ENCODE data around the gene RRAD. TPM values are rescaled to one million over a fixed set of nuclear protein-coding genes. Genes with fewer than 3 reads are reported as not detected.

Gene RRAD
- total RNA-seq, 1 donor from 2014 or later: not detected

- Mint-ChIP-seq H3K27ac (ENCODE audit: unreplicated experiment) (no peak overlapping the region), H3K4me3 (ENCODE audit: unreplicated experiment) (no peak overlapping the region), H3K4me1 (ENCODE audit: unreplicated experiment) (no peaks in the 10 kb centered on the region), H3K36me3 (ENCODE audit: low read depth, unreplicated experiment) (no peaks in the 10 kb centered on the region), H3K9me3 (ENCODE audit: unreplicated experiment) (no peaks in the 10 kb centered on the region), H3K27me3 (ENCODE audit: unreplicated experiment) (peaks cover 9% of the 10 kb centered on the region)
- TF ChIP-seq CTCF (IDR thresholded peaks at IDR 0.05; ENCODE audit: unreplicated experiment): no peak
- no peak for DNase-seq (ENCODE audit: low spot score)
Measured at GRCh38 chr16:66919569-66920298, 5.6 kb downstream of the RRAD start.

- no peak within 1 kb of the TSS for H3K4me3 Mint-ChIP-seq (ENCODE audit: unreplicated experiment)
- no peaks in the 10 kb centered on the region for H3K4me1 Mint-ChIP-seq (ENCODE audit: unreplicated experiment)
- no peak for DNase-seq (ENCODE audit: low spot score)
- no peak within 1 kb of the TSS for H3K27ac Mint-ChIP-seq (ENCODE audit: unreplicated experiment)
- no peaks in the 10 kb centered on the region for H3K9me3 Mint-ChIP-seq (ENCODE audit: unreplicated experiment)
- peaks cover 10% of the 10 kb centered on the region for H3K27me3 Mint-ChIP-seq (ENCODE audit: unreplicated experiment)
- no peaks in the 10 kb centered on the region for H3K36me3 Mint-ChIP-seq (ENCODE audit: low read depth, unreplicated experiment)
- TF ChIP-seq CTCF (IDR thresholded peaks at IDR 0.05; ENCODE audit: unreplicated experiment): no peak
Measured at GRCh38 chr16:66918803-66919568, 6.3 kb downstream of the RRAD start, which contains the start of gene CDH16. TSS of gene CDH16 (minus strand) at chr16:66918885. CDS start at chr16:66918065, 820 bp downstream.

GRCh38 chr16:66918355-66918754 is 7.0 kb downstream of the RRAD start:
- Mint-ChIP-seq H3K4me1 (ENCODE audit: unreplicated experiment) (no peaks in the 10 kb centered on the region), H3K4me3 (ENCODE audit: unreplicated experiment) (no peak overlapping the region), H3K27me3 (ENCODE audit: unreplicated experiment) (peaks cover 8% of the 10 kb centered on the region), H3K36me3 (ENCODE audit: low read depth, unreplicated experiment) (no peaks in the 10 kb centered on the region), H3K9me3 (ENCODE audit: unreplicated experiment) (no peaks in the 10 kb centered on the region), H3K27ac (ENCODE audit: unreplicated experiment) (no peak overlapping the region)
- TF ChIP-seq CTCF (IDR thresholded peaks at IDR 0.05; ENCODE audit: unreplicated experiment): no peak
- no peak for DNase-seq (ENCODE audit: low spot score)

GRCh38 chr16:66917741-66918140 is 7.6 kb downstream of the RRAD start:
- Mint-ChIP-seq H3K27ac (ENCODE audit: unreplicated experiment) (no peak overlapping the region), H3K9me3 (ENCODE audit: unreplicated experiment) (no peaks in the 10 kb centered on the region), H3K4me3 (ENCODE audit: unreplicated experiment) (no peak overlapping the region), H3K36me3 (ENCODE audit: low read depth, unreplicated experiment) (no peaks in the 10 kb centered on the region), H3K27me3 (ENCODE audit: unreplicated experiment) (peaks cover 8% of the 10 kb centered on the region), H3K4me1 (ENCODE audit: unreplicated experiment) (no peaks in the 10 kb centered on the region)
- no peak for DNase-seq (ENCODE audit: low spot score)
- no peak for TF ChIP-seq CTCF (IDR thresholded peaks at IDR 0.05; ENCODE audit: unreplicated experiment)

GRCh38 chr16:66916518-66916917 is 8.8 kb downstream of the RRAD start:
- Mint-ChIP-seq H3K36me3 (ENCODE audit: low read depth, unreplicated experiment) (no peaks in the 10 kb centered on the region), H3K4me1 (ENCODE audit: unreplicated experiment) (no peaks in the 10 kb centered on the region), H3K27me3 (ENCODE audit: unreplicated experiment) (peaks cover 8% of the 10 kb centered on the region), H3K4me3 (ENCODE audit: unreplicated experiment) (no peak overlapping the region), H3K9me3 (ENCODE audit: unreplicated experiment) (no peaks in the 10 kb centered on the region), H3K27ac (ENCODE audit: unreplicated experiment) (no peak overlapping the region)
- TF ChIP-seq CTCF (IDR thresholded peaks at IDR 0.05; ENCODE audit: unreplicated experiment): no peak
- no peak for DNase-seq (ENCODE audit: low spot score)
